ENCODE measurements around the gene GMIP.

DNA sequence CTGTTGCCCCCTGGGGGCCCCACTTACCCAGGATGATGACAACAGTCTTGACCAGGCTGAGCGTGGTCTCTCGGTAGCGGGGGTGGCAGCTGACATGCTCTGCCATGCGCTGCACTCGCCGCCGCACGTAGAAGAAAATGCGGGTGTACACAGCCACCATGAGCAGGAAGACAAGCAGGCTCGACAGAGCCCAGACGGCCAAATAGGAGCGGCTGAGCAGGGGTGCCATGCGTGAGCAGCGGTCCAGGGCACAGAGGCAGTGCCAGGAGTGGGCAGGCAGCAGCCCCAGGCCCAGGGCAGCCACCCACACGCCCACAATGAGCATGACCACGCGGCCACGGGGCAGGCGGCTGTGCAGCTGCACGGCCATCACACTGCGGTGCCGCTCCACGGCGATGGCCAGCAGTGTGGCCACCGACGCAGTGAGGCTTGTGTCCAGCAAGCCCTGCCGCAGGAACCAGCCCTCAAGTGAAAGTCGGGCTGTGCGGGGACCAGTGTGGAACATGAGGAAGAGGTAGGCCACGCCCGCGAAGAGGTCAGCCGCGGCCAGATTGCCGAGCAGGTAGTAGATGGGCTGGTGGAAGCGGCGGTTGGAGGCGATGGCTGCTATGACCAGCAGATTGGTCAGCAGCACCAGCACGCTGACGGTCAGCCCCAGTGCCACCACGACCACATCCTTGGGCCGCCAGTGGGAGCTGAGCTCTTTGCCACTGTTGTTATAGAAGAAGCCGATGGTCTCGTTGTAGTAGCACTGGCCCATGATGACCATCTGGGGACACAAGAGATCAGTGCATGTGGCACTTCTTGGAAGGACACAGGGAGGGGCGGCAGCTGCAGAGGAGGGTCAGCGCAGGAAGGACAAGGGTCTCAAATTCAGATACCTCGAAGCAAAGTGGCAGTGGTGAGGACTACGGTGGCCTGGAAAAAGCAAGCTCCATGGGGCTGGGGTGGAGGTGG is 16.7 kb downstream of the GMIP start:
- TF ChIP-seq, protein P1, sequence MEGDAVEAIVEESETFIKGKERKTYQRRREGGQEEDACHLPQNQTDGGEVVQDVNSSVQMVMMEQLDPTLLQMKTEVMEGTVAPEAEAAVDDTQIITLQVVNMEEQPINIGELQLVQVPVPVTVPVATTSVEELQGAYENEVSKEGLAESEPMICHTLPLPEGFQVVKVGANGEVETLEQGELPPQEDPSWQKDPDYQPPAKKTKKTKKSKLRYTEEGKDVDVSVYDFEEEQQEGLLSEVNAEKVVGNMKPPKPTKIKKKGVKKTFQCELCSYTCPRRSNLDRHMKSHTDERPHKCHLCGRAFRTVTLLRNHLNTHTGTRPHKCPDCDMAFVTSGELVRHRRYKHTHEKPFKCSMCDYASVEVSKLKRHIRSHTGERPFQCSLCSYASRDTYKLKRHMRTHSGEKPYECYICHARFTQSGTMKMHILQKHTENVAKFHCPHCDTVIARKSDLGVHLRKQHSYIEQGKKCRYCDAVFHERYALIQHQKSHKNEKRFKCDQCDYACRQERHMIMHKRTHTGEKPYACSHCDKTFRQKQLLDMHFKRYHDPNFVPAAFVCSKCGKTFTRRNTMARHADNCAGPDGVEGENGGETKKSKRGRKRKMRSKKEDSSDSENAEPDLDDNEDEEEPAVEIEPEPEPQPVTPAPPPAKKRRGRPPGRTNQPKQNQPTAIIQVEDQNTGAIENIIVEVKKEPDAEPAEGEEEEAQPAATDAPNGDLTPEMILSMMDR (IDR thresholded peaks at IDR 0.05; ENCODE audit: low read depth, low read length, poor library complexity, severe bottlenecking), result no peak
- no peak for TF ChIP-seq EZH2phosphoT487 (IDR thresholded peaks at IDR 0.05; ENCODE audit: borderline replicate concordance, low read length)
